Measurements from ENCODE around the gene PPDPF. TPM values are rescaled to one million over a fixed set of nuclear protein-coding genes. Genes with fewer than 3 reads are reported as not detected.

PPDPF gene
- total RNA-seq, 1 donor from 2014 or later: 99.3 TPM

DNA sequence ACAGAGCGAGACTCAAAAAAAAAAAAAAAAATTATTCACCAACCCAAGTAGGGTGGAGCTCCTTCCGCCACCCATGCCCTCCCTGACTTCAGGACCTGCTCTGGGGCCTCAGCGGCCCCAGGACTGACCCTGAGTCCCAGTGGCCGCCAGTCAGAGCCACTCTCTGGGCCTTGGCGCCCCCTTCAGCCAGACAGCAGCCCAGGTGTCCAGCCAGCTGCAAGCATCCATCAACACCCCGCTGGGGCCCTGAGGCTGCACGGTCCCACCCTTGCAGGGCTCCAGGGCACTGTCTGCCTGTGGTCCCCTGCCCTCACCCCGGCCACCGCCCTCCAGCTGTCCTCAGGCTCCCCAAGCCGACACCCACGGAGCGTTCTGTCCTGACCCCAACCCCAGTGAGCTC is 36.7 kb upstream of the PPDPF start:
- no peak for DNase-seq (ENCODE audit: low read depth)
- H3K4me3 ChIP-seq (ENCODE audit: low read depth, low read length): no peak overlapping the region
- TF ChIP-seq, protein P1, sequence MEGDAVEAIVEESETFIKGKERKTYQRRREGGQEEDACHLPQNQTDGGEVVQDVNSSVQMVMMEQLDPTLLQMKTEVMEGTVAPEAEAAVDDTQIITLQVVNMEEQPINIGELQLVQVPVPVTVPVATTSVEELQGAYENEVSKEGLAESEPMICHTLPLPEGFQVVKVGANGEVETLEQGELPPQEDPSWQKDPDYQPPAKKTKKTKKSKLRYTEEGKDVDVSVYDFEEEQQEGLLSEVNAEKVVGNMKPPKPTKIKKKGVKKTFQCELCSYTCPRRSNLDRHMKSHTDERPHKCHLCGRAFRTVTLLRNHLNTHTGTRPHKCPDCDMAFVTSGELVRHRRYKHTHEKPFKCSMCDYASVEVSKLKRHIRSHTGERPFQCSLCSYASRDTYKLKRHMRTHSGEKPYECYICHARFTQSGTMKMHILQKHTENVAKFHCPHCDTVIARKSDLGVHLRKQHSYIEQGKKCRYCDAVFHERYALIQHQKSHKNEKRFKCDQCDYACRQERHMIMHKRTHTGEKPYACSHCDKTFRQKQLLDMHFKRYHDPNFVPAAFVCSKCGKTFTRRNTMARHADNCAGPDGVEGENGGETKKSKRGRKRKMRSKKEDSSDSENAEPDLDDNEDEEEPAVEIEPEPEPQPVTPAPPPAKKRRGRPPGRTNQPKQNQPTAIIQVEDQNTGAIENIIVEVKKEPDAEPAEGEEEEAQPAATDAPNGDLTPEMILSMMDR (conservative IDR thresholded peaks at IDR 0.05; ENCODE audit: low read depth, low read length): no peak

DNA sequence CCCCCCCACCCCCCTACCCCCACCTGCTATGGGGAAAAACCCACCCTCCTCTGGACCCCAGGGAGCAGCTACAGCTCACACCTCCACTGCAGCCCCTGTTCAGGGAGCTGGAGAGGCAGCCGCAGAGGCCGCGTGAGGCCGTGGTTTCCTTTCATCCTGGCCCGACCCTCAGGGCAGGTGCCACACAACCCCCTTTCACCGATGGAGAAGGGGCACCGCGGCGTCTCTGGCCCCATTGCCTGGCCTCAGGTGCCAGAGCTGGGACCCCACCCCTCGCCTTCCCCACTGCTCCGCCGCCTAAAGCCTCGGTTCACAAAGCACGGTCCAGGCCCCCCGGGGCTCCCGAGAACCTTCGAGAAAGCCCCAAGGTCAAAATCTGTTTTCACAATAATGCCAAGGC is 36.3 kb upstream of the PPDPF start:
- DNase-seq (ENCODE audit: low read depth): no peak
- H3K4me3 ChIP-seq (ENCODE audit: low read depth, low read length): no peak overlapping the region
- TF ChIP-seq, protein P1 (conservative IDR thresholded peaks at IDR 0.05; ENCODE audit: low read depth, low read length): no peak

DNA sequence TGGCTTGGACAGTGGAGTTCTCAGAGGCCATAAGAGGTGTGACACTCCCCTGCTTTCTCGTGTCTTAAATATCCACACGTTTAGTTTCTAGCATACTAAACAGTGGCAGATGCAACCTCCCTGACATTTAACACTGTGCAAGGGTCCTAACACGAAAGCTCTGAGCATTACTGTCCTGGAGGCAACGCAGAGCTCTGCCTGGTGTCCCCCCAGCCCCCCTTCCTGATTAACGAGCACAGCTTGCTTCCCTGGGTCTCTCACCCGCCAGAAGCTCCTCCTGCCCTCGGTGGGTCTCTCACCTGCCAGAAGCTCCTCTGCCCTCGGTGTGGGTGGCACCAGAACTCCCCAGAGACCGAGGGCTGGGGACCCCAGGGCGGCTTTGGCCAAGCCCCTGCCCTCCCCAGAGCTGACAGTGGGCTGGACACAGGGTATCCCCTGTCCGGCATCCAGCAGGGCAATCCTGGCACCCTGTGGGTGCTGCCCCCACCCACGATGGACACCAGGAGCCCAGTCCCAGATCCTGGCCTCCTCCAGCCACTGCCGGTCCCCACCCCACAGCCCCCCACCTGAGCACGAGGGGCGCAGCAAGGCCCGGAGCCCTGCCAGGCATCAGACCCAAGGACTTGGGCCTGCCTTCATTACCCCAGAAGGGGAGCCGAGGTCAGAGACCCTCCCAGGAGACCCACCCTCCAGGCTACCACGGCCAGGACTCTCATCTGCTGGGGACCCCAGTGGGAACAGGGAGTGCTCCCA is 35.7 kb upstream of the PPDPF start:
- DNase-seq (ENCODE audit: low read depth): no peak
- TF ChIP-seq, protein P1 (conservative IDR thresholded peaks at IDR 0.05; ENCODE audit: low read depth, low read length): no peak
- H3K4me3 ChIP-seq (ENCODE audit: low read depth, low read length): no peak overlapping the region

DNA sequence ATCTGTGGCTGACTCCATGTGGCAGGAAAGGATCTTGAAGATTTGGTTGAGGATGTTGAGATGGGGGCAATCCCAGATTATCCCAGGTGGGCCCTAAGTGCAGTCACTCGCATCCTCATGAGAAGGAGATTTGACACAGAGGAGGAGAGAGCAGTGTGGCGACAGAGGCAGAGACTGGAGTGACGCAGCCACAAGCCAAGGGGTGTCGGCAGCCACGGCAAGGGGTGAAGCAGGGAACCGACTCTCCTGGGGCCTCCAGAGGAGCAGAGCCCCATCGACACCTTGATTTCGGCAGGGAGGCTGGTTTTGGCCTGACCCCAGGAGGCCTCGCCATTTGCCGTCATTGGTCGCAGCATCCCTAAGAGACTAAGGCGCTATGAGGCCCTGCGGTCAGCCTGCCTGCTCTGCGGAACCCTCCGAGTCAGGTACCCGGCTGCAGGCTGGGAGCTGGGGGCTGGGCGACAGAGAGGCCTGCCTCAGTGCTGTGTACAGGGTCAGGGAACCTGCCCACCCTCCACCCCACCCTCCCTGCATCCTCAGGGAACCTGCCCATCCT is 34.2 kb upstream of the PPDPF start:
- no peak for DNase-seq (ENCODE audit: low read depth)
- TF ChIP-seq, protein P1 (conservative IDR thresholded peaks at IDR 0.05; ENCODE audit: low read depth, low read length): no peak

DNA sequence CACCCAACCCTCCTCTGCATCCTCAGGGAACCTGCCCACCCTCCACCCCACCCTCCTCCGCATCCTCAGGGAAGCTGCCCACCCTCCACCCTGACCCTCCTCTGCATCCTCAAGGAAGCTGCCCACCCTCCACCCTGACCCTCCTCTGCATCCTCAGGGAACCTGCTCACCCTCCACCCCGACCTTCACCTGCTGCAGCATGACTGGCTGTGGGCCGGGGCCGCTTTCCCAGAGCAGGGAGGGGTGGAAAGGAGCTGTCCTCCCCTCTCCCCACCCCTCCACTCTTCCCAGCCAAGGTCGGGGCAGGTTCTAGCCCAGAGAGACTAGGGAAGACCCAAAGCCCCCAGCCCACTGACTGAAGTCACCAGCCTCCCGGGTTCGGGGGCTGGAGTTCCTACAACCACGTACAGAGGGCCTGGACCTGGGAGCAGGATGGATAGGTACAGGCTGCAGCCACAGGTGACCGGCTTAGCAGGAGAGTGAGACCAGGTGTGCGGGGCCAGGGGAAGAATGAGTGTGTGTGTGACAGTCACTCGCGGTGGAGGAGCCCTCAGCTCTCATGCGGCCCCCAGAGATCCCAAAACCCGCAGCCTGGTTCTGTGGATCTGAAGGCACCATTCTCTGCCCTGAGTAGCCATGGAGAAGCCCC is 33.3 kb upstream of the PPDPF start:
- no peak for DNase-seq (ENCODE audit: low read depth)
- no peak overlapping the region for H3K4me3 ChIP-seq (ENCODE audit: low read depth, low read length)
- TF ChIP-seq, protein P1 (conservative IDR thresholded peaks at IDR 0.05; ENCODE audit: low read depth, low read length): no peak

More for the DNA sequence above, 34.2 kb upstream of the PPDPF start:
- no peak overlapping the region for H3K4me3 ChIP-seq (ENCODE audit: low read depth, low read length)

DNA sequence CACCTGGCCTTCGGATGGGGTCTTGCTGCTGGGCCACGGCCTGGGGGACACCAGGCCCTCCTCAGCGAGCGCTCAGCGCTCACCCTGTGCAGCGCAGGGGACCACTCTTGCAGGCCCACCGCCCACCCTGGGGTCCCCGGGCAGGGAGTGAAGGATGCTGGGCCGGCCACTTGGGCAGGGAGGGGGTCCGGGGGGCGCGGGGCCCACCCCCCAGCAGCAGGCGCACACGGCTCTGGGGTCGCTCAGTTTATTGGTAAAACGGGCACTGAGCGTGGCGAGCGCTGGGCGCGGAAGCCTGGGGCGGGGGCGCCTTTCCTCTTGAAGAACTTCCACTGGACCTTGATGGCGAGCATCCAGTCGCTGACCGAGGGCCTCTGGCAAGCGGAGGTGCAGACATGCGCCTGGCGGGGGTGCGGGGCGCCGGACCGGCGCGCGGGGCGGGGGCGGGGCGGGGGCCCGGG is 32.8 kb upstream of the PPDPF start:
- H3K4me3 ChIP-seq (ENCODE audit: low read depth, low read length): no peak overlapping the region
- no peak for DNase-seq (ENCODE audit: low read depth)
- TF ChIP-seq, protein P1 (conservative IDR thresholded peaks at IDR 0.05; ENCODE audit: low read depth, low read length): no peak

All from epithelial cell of proximal tubule (primary cell).